H1 (cell line): Measurements from ENCODE around the gene HMX1. TPM values are rescaled to one million over a fixed set of nuclear protein-coding genes. Genes with fewer than 3 reads are reported as not detected.

ENCODE experiments used
- CTCF ChIA-PET: fragments of 300-600 bp; sonication (Branson Sonifier 250); formaldehyde crosslinking; loops from one replicate; lab custom pipeline; 2021; ENCODE audit not compliant: partially characterized antibody; lab: Charles Lee
- POLR2A ChIA-PET: fragments of 300-600 bp; sonication (Branson Sonifier 250); formaldehyde crosslinking; loops from one replicate; lab custom pipeline; 2021; ENCODE audit warnings: inconsistent platforms; ENCODE audit not compliant: partially characterized antibody; lab: Charles Lee
- DNase-seq, 2 experiments: peaks; one replicate each; pipeline versions ENCODE4 v3.0.0 to v3.0.0-alpha.2; 2010 to 2022; ENCODE audit warnings: low spot score in 2 of 2, low read depth in 1 of 2, mixed read lengths in 1 of 2
- FAIRE-seq: peaks from 2 replicates; lab custom pipeline; 2011; peaks lifted over from hg19 to GRCh38; lab: Jason Lieb, UNC
- H2AFZ ChIP-seq: 2 replicates; pipeline ENCODE4 v1.8.1; 2012; ENCODE audit warnings: low read length, inconsistent platforms
- H2AK5ac ChIP-seq: 2 replicates; pipeline ENCODE4 v1.6.1; 2013; ENCODE audit warnings: low read depth, low read length
- H2BK120ac ChIP-seq: replicated peaks from 2 replicates; pipeline ENCODE3; 2013; ENCODE audit warnings: low read depth, low read length, inconsistent platforms
- H2BK12ac ChIP-seq: 2 replicates; pipeline ENCODE4 v1.6.1; 2013; ENCODE audit warnings: low read depth, low read length
- H2BK15ac ChIP-seq: 2 replicates; pipeline ENCODE4 v1.6.1; 2013; ENCODE audit warnings: low read length
- H2BK20ac ChIP-seq: 2 replicates; pipeline ENCODE4 v1.6.1; 2013; ENCODE audit warnings: low read length
- H2BK5ac ChIP-seq: 2 replicates; pipeline ENCODE4 v1.6.1; 2013; ENCODE audit warnings: low read depth, low read length
- H3K14ac ChIP-seq: 2 replicates; pipeline ENCODE4 v1.6.1; 2013; ENCODE audit warnings: inconsistent platforms; ENCODE audit not compliant: insufficient read length
- H3K18ac ChIP-seq: 2 replicates; pipeline ENCODE4 v1.6.1; 2013; ENCODE audit warnings: low read length; ENCODE audit errors: extremely low read depth
- H3K23ac ChIP-seq: 2 replicates; pipeline ENCODE4 v1.6.1; 2013; ENCODE audit warnings: inconsistent platforms; ENCODE audit not compliant: insufficient read length
- H3K23me2 ChIP-seq: 2 replicates; pipeline ENCODE4 v1.6.1; 2013; ENCODE audit warnings: low read depth, low read length
- H3K27ac ChIP-seq: 2 replicates; pipeline ENCODE4 v1.6.1; 2011; ENCODE audit warnings: low read depth, low read length, inconsistent platforms
- H3K27me3 ChIP-seq, 4 experiments: replicated peaks in 1 of 4; 1 replicate in 1 of 4; 2 replicates in 3 of 4; pipeline versions ENCODE4 v1.6.1 to v1.8.1; 2011 to 2013; ENCODE audit warnings: low read length in 3 of 4, mild to moderate bottlenecking in 3 of 4, inconsistent platforms in 2 of 4, mixed read lengths in 2 of 4, moderate library complexity in 1 of 4; ENCODE audit not compliant: control insufficient read depth in 3 of 4, insufficient read depth in 3 of 4; ENCODE audit errors: extremely low read depth in 1 of 4
- H3K36me3 ChIP-seq, 4 experiments: 2 replicates each; pipeline versions ENCODE4 v1.6.1 to v1.8.1; 2011 to 2013; ENCODE audit warnings: mild to moderate bottlenecking in 4 of 4, low read length in 3 of 4, moderate library complexity in 2 of 4, control low read depth in 1 of 4, inconsistent platforms in 1 of 4; ENCODE audit not compliant: insufficient read depth in 4 of 4, control insufficient read depth in 2 of 4
- H3K4ac ChIP-seq: replicated peaks from 2 replicates; pipeline ENCODE3; 2013; ENCODE audit warnings: low read length, low read depth, mixed read lengths, inconsistent platforms; ENCODE audit not compliant: insufficient read length
- H3K4me1 ChIP-seq, 4 experiments: replicated peaks in 1 of 4; 1 replicate in 1 of 4; 2 replicates in 3 of 4; pipeline versions ENCODE4 v1.6.1 to v1.8.1; 2011 to 2013; ENCODE audit warnings: low read length in 3 of 4, inconsistent platforms in 2 of 4, mixed read lengths in 1 of 4; ENCODE audit not compliant: insufficient read depth in 4 of 4, control insufficient read depth in 3 of 4
- H3K4me2 ChIP-seq, 2 experiments: 2 replicates each; pipeline versions ENCODE4 v1.6.1 to v1.8.1; 2011 to 2013; ENCODE audit warnings: low read depth in 2 of 2, low read length in 2 of 2, control low read depth in 1 of 2, inconsistent platforms in 1 of 2, mild to moderate bottlenecking in 1 of 2; ENCODE audit not compliant: insufficient read depth in 1 of 2
- H3K4me3 ChIP-seq, 4 experiments: fragments of 200-600, 300-600 bp in 1 of 4; sonication (generic), shearing (Covaris generic), sonication (Bioruptor Twin) in 1 of 4; 2 replicates each; pipeline versions ENCODE4 v1.5.1 to v1.8.1; 2011 to 2016; ENCODE audit warnings: low read length in 4 of 4, low read depth in 3 of 4, control low read depth in 2 of 4, inconsistent platforms in 2 of 4, mild to moderate bottlenecking in 2 of 4, mixed read lengths in 1 of 4, moderate library complexity in 1 of 4; ENCODE audit not compliant: insufficient read depth in 2 of 4; ENCODE audit errors: extremely low read depth in 1 of 4
- H3K56ac ChIP-seq: replicated peaks from 2 replicates; pipeline ENCODE3; 2013; ENCODE audit warnings: low read depth, mild to moderate bottlenecking, mixed read lengths, low read length, inconsistent platforms; ENCODE audit not compliant: insufficient read length
- H3K79me1 ChIP-seq: 2 replicates; pipeline ENCODE4 v1.6.1; 2013; ENCODE audit warnings: low read depth, low read length, control low read depth
- H3K79me2 ChIP-seq, 2 experiments: 2 replicates each; pipeline versions ENCODE4 v1.6.1 to v1.8.1; 2012 to 2013; ENCODE audit warnings: low read length in 2 of 2, mild to moderate bottlenecking in 2 of 2, inconsistent platforms in 1 of 2; ENCODE audit not compliant: insufficient read depth in 2 of 2, control insufficient read depth in 1 of 2
- H3K9ac ChIP-seq, 4 experiments: replicated peaks in 1 of 4; 1 replicate in 1 of 4; 2 replicates in 3 of 4; pipeline versions ENCODE4 v1.6.1 to v1.8.1; 2011 to 2013; ENCODE audit warnings: low read depth in 3 of 4, low read length in 3 of 4, control low read depth in 2 of 4, mild to moderate bottlenecking in 2 of 4, moderate library complexity in 2 of 4, inconsistent platforms in 1 of 4; ENCODE audit errors: extremely low read depth in 1 of 4
- H3K9me3 ChIP-seq, 2 experiments: 2 replicates each; pipeline versions ENCODE4 v1.6.1 to v1.8.1; 2012 to 2013; ENCODE audit warnings: mild to moderate bottlenecking in 2 of 2, moderate library complexity in 2 of 2, control low read depth in 1 of 2, inconsistent platforms in 1 of 2, low read depth in 1 of 2, low read length in 1 of 2, mixed read lengths in 1 of 2; ENCODE audit not compliant: insufficient read depth in 2 of 2
- H4K20me1 ChIP-seq, 2 experiments: replicated peaks in 1 of 2; 2 replicates each; pipeline versions ENCODE3 to v1.8.1; 2011 to 2013; ENCODE audit warnings: inconsistent platforms in 2 of 2, low read length in 2 of 2, mild to moderate bottlenecking in 1 of 2; ENCODE audit not compliant: insufficient read depth in 2 of 2, control insufficient read depth in 1 of 2
- H4K5ac ChIP-seq: 2 replicates; pipeline ENCODE4 v1.6.1; 2013; ENCODE audit warnings: low read length, low read depth, mixed read lengths, inconsistent platforms; ENCODE audit not compliant: insufficient read length
- H4K8ac ChIP-seq: 2 replicates; pipeline ENCODE4 v1.8.0; 2013; ENCODE audit warnings: mild to moderate bottlenecking, moderate library complexity, low read length, inconsistent platforms; ENCODE audit not compliant: insufficient read depth; ENCODE audit errors: extremely low read depth
- H4K91ac ChIP-seq: replicated peaks from 2 replicates; pipeline ENCODE3; 2013; ENCODE audit warnings: low read length, mixed read lengths, inconsistent platforms; ENCODE audit not compliant: insufficient read length
- ATF2 ChIP-seq: IDR thresholded peaks from 2 replicates; pipeline ENCODE4 v1.6.1; 2012; ENCODE audit warnings: low read length, inconsistent platforms
- CBX8 ChIP-seq: fragments of 300-800, 300-1000 bp; sonication (generic); IDR thresholded peaks from 2 replicates; pipeline ENCODE4 v1.7.1; 2016; ENCODE audit warnings: low read depth, low read length, borderline replicate concordance
- CTBP2 ChIP-seq: IDR thresholded peaks from 2 replicates; pipeline ENCODE4 v1.7.0; 2011; ENCODE audit warnings: borderline replicate concordance, mild to moderate bottlenecking, moderate library complexity, mixed read lengths, low read length; ENCODE audit not compliant: insufficient read depth, insufficient read length
- EP300 ChIP-seq, 2 experiments: IDR thresholded peaks; 1 replicate in 1 of 2; 2 replicates in 1 of 2; pipeline ENCODE4 v1.6.1; 2011 to 2012; ENCODE audit warnings: low read depth in 2 of 2, low read length in 2 of 2, mild to moderate bottlenecking in 2 of 2, borderline replicate concordance in 1 of 2, inconsistent platforms in 1 of 2, moderate library complexity in 1 of 2
- SP2 ChIP-seq: IDR thresholded peaks from 2 replicates; pipeline ENCODE4 v1.6.1; 2012; ENCODE audit warnings: mild to moderate bottlenecking, low read length, inconsistent platforms
- TCF12 ChIP-seq: IDR thresholded peaks from 2 replicates; pipeline ENCODE4 v1.6.1; 2011; ENCODE audit warnings: low read depth, mild to moderate bottlenecking, low read length
- USF2 ChIP-seq: IDR thresholded peaks from 2 replicates; pipeline ENCODE4 v1.6.1; 2011; ENCODE audit warnings: low read length, improper control_type of control experiment
- WGBS, 2 experiments: shearing (Covaris generic) in 1 of 2; methylation state at CpG; one replicate each; pipeline versions ENCODE4 v1.1.6 to v1.1.7; 2013 to 2015; ENCODE audit warnings: low lambda C conversion rate in 2 of 2, mixed read lengths in 2 of 2, inconsistent platforms in 1 of 2, low coverage in 1 of 2, missing lambda C conversion rate in 1 of 2; ENCODE audit not compliant: insufficient replicate concordance in 2 of 2, insufficient coverage in 1 of 2, insufficient read length in 1 of 2; ENCODE audit errors: extremely low coverage in 1 of 2, missing lambda C conversion rate in 1 of 2; 5-methylcytosine and 5-hydroxymethylcytosine counted together
- polyA plus RNA-seq, 7 experiments: library from polyadenylated mRNA; depleted of rRNA in 3 of 7; stranded (reverse) in 5 of 7; unstranded in 2 of 7; fragments of >200 nt in 5 of 7; fragments of 200-250 nt in 2 of 7; gene quantifications; 1 replicate in 5 of 7; 2 replicates in 1 of 7; 4 replicates in 1 of 7; pipeline versions ENCODE4 v1.2.1 to v1.2.3, GENCODE V29; 2011 to 2013; ENCODE audit warnings: missing spikeins in 2 of 7, mixed read lengths in 2 of 7
- total RNA-seq: library from RNA; stranded (reverse); fragmentation: NEBNext Ultra II Directional; extraction: Animal tissue kit (Norgen Biotek cat#: 25700); gene quantifications from 2 replicates; pipeline ENCODE4 v1.2.1, GENCODE V29; 2021

Gene HMX1
- total and polyA plus RNA-seq, 2 of the 8 experiments (the other 6 are each of a cell fraction or from before 2014, with no cell fraction given), result 0.26 TPM; not detected in 1

GRCh38 chr4:8863686-8864682 lies 7.7 kb downstream of the HMX1 start:
- Histone ChIP-seq H3K79me1 (no peaks in the 10 kb centered on the region), H3K56ac (no peak overlapping the region), H4K20me1 (peaks cover 49 to 60% of the 10 kb centered on the region in 2 experiments), H3K36me3 (peaks cover 0 to 21% (median 0%) of the 10 kb centered on the region in 4 experiments; a peak in 1 of 8 replicates), H4K8ac (no peak overlapping the region), H2BK5ac (no peak overlapping the region), H2AFZ (no peak overlapping the region), H2BK12ac (peak overlapping the region; percentile 45; the same call in 1 of the 2 replicates), H3K27me3 (peaks cover 98 to 99% (median 99%) of the 10 kb centered on the region in 4 experiments), H3K23me2 (no peaks in the 10 kb centered on the region; the same call in 1 of the 2 replicates), H3K27ac (no peak overlapping the region), H2AK5ac (peak overlapping the region; percentile 75), H3K4me1 (peaks cover 3 to 31% (median 12%) of the 10 kb centered on the region in 4 experiments), H4K5ac (no peak overlapping the region), H3K9ac (no peak overlapping the region), H2BK120ac (no peak overlapping the region), H2BK20ac (no peak overlapping the region), H3K4me3 (no peak overlapping the region), H2BK15ac (no peak overlapping the region), H4K91ac (no peak overlapping the region), H3K4me2 (peak overlapping the region; percentile 6 to 7; a peak in 2 of 4 replicates), H3K18ac (no peak overlapping the region), H3K23ac (no peak overlapping the region), H3K14ac (no peak overlapping the region), H3K9me3 (peaks cover 0 to 3% of the 10 kb centered on the region in 2 experiments; a peak in 1 of 4 replicates), H3K79me2 (no peaks in the 10 kb centered on the region), H3K4ac (no peak overlapping the region)
- DNase-seq (no peak), FAIRE-seq (no peak)
- ChIA-PET CTCF (interaction anchor here (0.6 to 3.2 kb wide), 6 partner anchors 8 to 183 kb away, joined by 3 to 23 read pairs (median 4); no protein-coding TSS in a partner anchor), POLR2A (no interaction called here)
- WGBS, 2 experiments, result 34% methylated on average over 29 of the region's 31 CpGs; no CpG with 5 or more reads in 1 of the 2 experiments
- TF ChIP-seq EP300 (IDR thresholded peaks at IDR 0.05; ENCODE audit: borderline replicate concordance in 1 of 2, low read depth in 2 of 2, low read length in 2 of 2) (no peak), USF2 (no peak), TCF12 (no peak), CTBP2 (no peak), CBX8 (peak; percentile 86), SP2 (no peak), ATF2 (no peak)
